ENCODE results near the gene REX1BD. TPM values are rescaled to one million over a fixed set of nuclear protein-coding genes. Genes with fewer than 3 reads are reported as not detected.

The REX1BD gene
- total RNA-seq, 2 donors from 2014 or later: 119 to 171 TPM

DNA sequence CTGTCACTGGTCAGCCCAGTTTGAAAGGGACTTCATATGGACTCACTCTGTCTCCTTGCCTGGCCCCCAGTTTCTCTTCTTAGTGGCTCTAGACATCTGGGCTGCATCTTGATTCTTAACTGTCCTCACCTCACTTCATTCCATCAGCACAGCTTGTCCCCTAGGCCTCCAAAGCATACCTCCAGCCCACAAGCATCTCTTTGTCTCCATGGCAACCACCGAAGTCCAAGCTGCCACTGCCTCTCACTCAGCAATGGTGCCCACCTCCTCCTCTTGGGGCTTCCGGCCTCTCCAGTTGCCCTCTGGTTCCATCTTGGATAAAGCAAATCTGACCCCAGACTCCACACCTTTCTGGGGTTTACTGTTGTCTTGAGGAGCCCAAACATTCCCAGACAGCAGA lies 38.3 kb downstream of the REX1BD start:
- DNase-seq (ENCODE audit: low spot score): no peak
- Histone ChIP-seq H3K4me3 (no peak overlapping the region), H3K36me3 (no peaks in the 10 kb centered on the region), H3K4me1 (no peaks in the 10 kb centered on the region), H3K9me3 (no peaks in the 10 kb centered on the region), H3K27ac (no peak overlapping the region), H3K27me3 (no peaks in the 10 kb centered on the region)
- TF ChIP-seq, protein P1, sequence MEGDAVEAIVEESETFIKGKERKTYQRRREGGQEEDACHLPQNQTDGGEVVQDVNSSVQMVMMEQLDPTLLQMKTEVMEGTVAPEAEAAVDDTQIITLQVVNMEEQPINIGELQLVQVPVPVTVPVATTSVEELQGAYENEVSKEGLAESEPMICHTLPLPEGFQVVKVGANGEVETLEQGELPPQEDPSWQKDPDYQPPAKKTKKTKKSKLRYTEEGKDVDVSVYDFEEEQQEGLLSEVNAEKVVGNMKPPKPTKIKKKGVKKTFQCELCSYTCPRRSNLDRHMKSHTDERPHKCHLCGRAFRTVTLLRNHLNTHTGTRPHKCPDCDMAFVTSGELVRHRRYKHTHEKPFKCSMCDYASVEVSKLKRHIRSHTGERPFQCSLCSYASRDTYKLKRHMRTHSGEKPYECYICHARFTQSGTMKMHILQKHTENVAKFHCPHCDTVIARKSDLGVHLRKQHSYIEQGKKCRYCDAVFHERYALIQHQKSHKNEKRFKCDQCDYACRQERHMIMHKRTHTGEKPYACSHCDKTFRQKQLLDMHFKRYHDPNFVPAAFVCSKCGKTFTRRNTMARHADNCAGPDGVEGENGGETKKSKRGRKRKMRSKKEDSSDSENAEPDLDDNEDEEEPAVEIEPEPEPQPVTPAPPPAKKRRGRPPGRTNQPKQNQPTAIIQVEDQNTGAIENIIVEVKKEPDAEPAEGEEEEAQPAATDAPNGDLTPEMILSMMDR (IDR thresholded peaks at IDR 0.05): no peak

DNA sequence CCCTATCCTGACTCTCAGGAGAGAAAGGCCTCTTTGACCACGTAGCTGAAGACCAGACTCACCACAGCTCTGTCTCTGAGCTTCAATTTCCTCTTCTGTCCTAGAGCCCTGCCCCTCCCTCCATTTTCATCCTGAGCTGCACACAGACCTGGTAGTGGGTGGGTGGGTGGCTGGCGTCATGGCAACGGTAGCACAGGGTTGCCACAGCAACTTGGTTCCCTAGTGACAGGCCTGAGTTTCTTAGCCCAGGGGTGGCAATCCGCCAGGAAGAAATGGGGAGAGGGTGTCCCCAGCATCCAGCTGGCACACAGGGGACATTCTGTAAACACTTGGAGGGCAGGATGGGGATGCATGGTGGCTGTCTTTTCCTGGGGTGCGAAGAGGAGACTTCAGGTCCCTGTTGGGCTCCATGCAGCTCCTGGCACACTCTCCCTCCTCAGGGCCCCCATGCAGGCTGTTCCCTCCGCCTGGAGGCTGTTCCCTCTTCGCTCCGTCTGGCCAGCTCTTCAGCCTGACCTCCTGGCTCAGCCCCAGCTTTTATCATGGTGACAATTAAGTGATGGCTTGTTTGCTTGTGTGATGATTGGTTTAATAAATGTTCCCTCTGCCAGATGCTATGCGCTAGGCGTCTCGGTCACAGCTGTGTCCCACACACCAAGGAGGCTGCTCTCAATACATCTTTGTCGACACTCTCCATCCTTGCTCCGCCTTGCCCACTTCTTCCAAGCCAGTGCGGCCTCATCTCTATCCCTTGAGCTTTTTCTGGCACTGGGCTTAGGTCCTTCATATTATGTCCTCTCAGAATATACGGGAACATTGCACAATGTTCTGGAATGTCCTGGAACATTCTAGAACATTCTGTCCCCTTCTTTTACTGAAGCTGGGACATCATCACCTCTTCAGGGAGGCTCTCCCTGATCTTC lies 40.8 kb downstream of the REX1BD start:
- Histone ChIP-seq H3K27me3 (no peaks in the 10 kb centered on the region), H3K9me3 (no peaks in the 10 kb centered on the region), H3K27ac (peak overlapping the region; percentile 48 to 69), H3K4me1 (no peaks in the 10 kb centered on the region), H3K4me3 (no peak overlapping the region), H3K36me3 (no peaks in the 10 kb centered on the region)
- peak; percentile 89 for DNase-seq (ENCODE audit: low spot score)
- TF ChIP-seq, protein P1 (IDR thresholded peaks at IDR 0.05): no peak

DNA sequence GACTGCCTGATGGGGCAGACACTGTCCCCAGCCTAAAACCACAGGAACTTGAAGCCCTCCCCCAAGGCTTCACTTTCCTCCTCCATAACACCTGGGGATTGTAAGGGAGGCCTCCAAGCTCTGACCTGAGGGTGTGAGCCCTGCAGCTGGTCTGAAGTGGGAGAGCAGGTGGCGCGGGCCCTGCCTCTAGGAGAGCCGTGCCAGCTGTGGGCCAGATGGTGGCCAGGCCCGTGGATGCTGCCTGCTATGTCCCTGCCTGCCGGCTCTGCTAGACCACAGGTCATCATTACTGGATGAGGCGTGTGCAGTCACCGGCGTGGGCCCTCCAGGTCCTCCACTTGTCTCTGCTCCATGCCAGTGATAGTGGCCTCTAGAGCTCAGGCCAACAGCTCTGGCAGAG lies 44.7 kb downstream of the REX1BD start:
- TF ChIP-seq, protein P1 (IDR thresholded peaks at IDR 0.05): no peak
- Histone ChIP-seq H3K27ac (no peak overlapping the region), H3K9me3 (no peaks in the 10 kb centered on the region)

DNA sequence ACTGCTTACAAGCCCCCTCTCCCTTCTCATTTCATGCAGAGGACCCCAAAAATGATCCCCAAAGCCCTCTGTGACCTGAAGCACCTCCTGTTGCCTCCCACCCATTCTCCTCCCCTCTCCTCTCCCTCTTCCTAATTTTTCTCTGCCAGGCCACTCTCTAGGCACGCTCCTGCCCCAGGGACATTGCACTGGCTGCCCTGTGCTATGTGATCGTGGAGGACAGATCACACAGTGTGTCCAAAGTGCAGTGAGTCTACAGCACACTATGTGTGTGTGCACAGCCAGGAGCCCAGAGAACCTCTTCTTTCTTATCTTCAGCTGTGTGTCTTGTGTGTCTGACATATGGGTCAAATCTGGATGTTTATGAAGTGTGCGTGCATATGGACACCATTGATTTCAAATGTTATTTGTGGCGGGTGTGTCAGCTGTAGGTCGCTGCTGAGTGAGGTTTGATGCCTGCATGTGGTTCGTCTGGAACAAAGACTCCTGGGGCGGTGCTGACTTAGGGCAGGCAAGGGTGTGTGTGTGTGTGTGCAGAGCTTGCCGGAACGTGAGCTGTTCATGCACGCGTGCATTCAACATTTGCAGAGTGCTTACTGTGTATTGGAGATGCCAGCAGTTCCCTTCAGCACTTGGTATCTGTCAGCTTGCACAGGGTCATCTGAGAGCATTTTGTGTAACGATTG lies 46.2 kb downstream of the REX1BD start:
- Histone ChIP-seq H3K9me3 (no peaks in the 10 kb centered on the region), H3K4me1 (peaks cover 0 to 30% of the 10 kb centered on the region in 2 donors), H3K27ac (no peak overlapping the region), H3K4me3 (no peak overlapping the region), H3K27me3 (no peaks in the 10 kb centered on the region), H3K36me3 (no peaks in the 10 kb centered on the region)
- TF ChIP-seq, protein P1 (IDR thresholded peaks at IDR 0.05): no peak
- DNase-seq (ENCODE audit: low spot score): no peak

More for the DNA sequence above, 44.7 kb downstream of the REX1BD start:
- Histone ChIP-seq H3K4me1 (peaks cover 0 to 28% of the 10 kb centered on the region in 2 donors), H3K27me3 (no peaks in the 10 kb centered on the region), H3K36me3 (no peaks in the 10 kb centered on the region), H3K4me3 (no peak overlapping the region)
- DNase-seq (ENCODE audit: low spot score): no peak

DNA sequence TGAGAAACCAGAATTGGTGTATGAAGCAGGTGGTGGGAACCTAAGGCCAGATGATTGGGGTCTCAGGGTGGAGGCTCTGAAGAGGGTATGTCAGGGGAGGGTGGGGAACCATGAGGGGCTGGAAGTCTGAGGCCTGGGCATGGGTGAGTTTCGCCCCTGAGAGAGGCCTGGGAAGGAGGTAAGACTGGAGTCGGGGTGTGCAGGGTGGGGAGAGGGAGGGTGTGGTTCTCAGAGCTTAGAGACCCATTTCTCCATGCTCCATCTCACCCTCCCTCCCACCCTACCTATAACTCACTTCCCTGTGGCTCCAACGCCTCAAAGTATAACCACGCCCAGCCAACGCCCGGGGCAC lies 47.2 kb downstream of the REX1BD start:
- TF ChIP-seq, protein P1 (IDR thresholded peaks at IDR 0.05): no peak
- Histone ChIP-seq H3K27me3 (no peaks in the 10 kb centered on the region), H3K4me1 (peaks cover 0 to 30% of the 10 kb centered on the region in 2 donors), H3K36me3 (no peaks in the 10 kb centered on the region), H3K4me3 (peak overlapping the region in 1 of 2 donors; percentile 78), H3K9me3 (no peaks in the 10 kb centered on the region), H3K27ac (peak overlapping the region in 1 of 2 donors; percentile 90)
- DNase-seq (ENCODE audit: low spot score): no peak

All from right atrium auricular region (tissue), 2 donors.